ENCODE data around the gene LGSN.
"Not testable (repeated sequence)": the region's sequence is repeated elsewhere in the genome, so short reads cannot be mapped to it uniquely, and the experiment has no call there.

Gene LGSN

GRCh38 chr6:63227928-63228894 lies 91.6 kb downstream of the LGSN start:
- DNase-seq, result not testable (repeated sequence)

- not testable (repeated sequence) for DNase-seq
These were observed 93.8 kb downstream of the LGSN start for GRCh38 chr6:63225987-63226386.
